Measurements from ENCODE around the gene UFSP1. TPM values are rescaled to one million over a fixed set of nuclear protein-coding genes. Genes with fewer than 3 reads are reported as not detected.

Gene UFSP1
- total and polyA plus RNA-seq, 10 of the 15 experiments (the other 5 are each of a cell fraction or from before 2014, with no cell fraction given) = 0.14 to 10.6 (median 2.8) TPM

DNA sequence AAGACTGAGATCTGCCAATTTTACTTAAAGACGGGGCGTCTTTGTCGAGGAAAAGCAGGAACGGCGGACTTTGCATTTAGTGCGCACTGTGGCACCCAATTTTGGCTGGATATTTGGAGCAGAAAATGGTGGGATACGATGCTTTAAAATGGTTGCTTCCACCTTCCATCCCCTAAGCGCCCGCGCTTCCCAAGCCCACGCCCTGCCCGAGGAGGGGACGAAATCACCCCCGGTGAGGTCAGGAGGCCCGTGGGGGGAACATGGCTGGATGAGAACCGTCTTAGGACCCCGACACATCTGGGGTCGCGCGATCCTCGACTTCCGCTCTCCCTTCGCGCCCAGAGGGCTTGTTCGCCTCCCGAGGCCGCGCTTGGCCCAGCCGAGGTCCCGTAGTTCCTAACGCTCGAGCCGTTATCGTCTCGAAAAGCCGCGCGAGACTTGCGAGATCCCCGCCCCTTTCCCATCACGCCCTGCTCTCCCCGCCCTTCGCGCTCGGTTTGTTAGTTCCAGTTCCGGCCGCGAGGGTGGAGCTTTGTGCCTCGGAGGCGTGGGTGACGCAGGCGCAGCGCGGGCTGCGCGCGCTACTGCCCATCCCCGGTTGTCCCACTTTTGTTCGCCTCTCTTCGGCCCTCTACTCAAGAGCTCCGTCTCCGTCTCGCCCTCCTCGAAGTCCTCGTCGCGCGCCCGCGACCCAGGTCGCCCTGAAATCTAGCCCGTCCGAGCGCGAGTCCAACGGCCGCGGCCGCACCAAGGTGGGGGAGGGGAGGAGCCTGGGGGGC lies 14.7 kb downstream of the UFSP1 start, which contains the start of gene SRRT (continued):
- TF ChIP-seq, protein P1, sequence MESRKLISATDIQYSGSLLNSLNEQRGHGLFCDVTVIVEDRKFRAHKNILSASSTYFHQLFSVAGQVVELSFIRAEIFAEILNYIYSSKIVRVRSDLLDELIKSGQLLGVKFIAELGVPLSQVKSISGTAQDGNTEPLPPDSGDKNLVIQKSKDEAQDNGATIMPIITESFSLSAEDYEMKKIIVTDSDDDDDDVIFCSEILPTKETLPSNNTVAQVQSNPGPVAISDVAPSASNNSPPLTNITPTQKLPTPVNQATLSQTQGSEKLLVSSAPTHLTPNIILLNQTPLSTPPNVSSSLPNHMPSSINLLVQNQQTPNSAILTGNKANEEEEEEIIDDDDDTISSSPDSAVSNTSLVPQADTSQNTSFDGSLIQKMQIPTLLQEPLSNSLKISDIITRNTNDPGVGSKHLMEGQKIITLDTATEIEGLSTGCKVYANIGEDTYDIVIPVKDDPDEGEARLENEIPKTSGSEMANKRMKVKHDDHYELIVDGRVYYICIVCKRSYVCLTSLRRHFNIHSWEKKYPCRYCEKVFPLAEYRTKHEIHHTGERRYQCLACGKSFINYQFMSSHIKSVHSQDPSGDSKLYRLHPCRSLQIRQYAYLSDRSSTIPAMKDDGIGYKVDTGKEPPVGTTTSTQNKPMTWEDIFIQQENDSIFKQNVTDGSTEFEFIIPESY (IDR thresholded peaks at IDR 0.05) = peak; percentile 82
- TF ChIP-seq BRCA1 (IDR thresholded peaks at IDR 0.05; ENCODE audit: low read depth, low read length) = peak; percentile 81
- no peak for TF ChIP-seq ATF3 (IDR thresholded peaks at IDR 0.05; ENCODE audit: borderline replicate concordance, extremely low read depth, low read depth, low read length)
- peak; percentile 54 for TF ChIP-seq NR2F1 (conservative IDR thresholded peaks at IDR 0.05)
- peak; percentile 37; the same call in 1 of the 2 replicates for TF ChIP-seq RUNX3 (IDR thresholded peaks at IDR 0.05; ENCODE audit: low read length)
- peak; percentile 76 for TF ChIP-seq SP1 (IDR thresholded peaks at IDR 0.05; ENCODE audit: low read depth, low read length)
- TF ChIP-seq POLR2A (IDR thresholded peaks at IDR 0.05; ENCODE audit: low read depth, low read length) = peak; percentile 96
- TF ChIP-seq MTA2 (IDR thresholded peaks at IDR 0.05; ENCODE audit: low read depth) = peak; percentile 53; the same call in 1 of the 2 replicates
- no peak for TF ChIP-seq ZNF24 (IDR thresholded peaks at IDR 0.05)
- peak; percentile 62; the same call in 1 of the 2 replicates for TF ChIP-seq BACH1 (IDR thresholded peaks at IDR 0.05; ENCODE audit: borderline replicate concordance)
- TF ChIP-seq SKIL (IDR thresholded peaks at IDR 0.05; ENCODE audit: low read depth, poor library complexity, severe bottlenecking) = peak; percentile 28
- TF ChIP-seq SPI1 (IDR thresholded peaks at IDR 0.05; ENCODE audit: borderline replicate concordance, insufficient read depth, low read depth, low read length) = peak; percentile 63
- no peak for TF ChIP-seq NFYA (IDR thresholded peaks at IDR 0.05; ENCODE audit: borderline replicate concordance, low read depth, low read length)
- no peak; the same call in 1 of the 2 replicates for TF ChIP-seq DPF2 (IDR thresholded peaks at IDR 0.05)
- peak; percentile 46 for TF ChIP-seq MEF2A (IDR thresholded peaks at IDR 0.05; ENCODE audit: insufficient read depth, low read depth, low read length)
- peak; percentile 58 for TF ChIP-seq CREB1 (IDR thresholded peaks at IDR 0.05; ENCODE audit: low read depth)
- TF ChIP-seq ZBTB40 (IDR thresholded peaks at IDR 0.05; ENCODE audit: borderline replicate concordance) = peak; percentile 77
- TF ChIP-seq PAX8 (IDR thresholded peaks at IDR 0.05) = peak; percentile 92
- TF ChIP-seq SMAD5 (IDR thresholded peaks at IDR 0.05; ENCODE audit: low read depth) = peak; percentile 85
- no peak for TF ChIP-seq HDAC2 (IDR thresholded peaks at IDR 0.05)
- TF ChIP-seq JUNB (IDR thresholded peaks at IDR 0.05) = no peak
- TF ChIP-seq PAX5 (IDR thresholded peaks at IDR 0.05; ENCODE audit: borderline replicate concordance, low read depth, low read length) = 0 out of 2 replicates have a peak, but pooled peaks have one; percentile 27
- no peak for TF ChIP-seq MAX (IDR thresholded peaks at IDR 0.05; ENCODE audit: low read depth, low read length)
- TF ChIP-seq ATF7 (IDR thresholded peaks at IDR 0.05; ENCODE audit: low read depth) = no peak; the same call in none of the 2 replicates
